Suprapubic skin (tissue), 4 donors: ENCODE data around the gene MLH3. TPM values are rescaled to one million over a fixed set of nuclear protein-coding genes. Genes with fewer than 3 reads are reported as not detected.

Source experiments
- DNase-seq, 2 donors: peaks; one replicate each; pipeline ENCODE4 v3.0.0-alpha.2; 2019; ENCODE audit warnings: low spot score in 2 of 2
- H3K27ac ChIP-seq: fragments of 200-600 bp; sonication (generic); one replicate; pipeline ENCODE4 v1.5.1; 2019
- H3K27me3 ChIP-seq: fragments of 200-600 bp; sonication (generic); one replicate; pipeline ENCODE4 v1.5.1; 2019
- H3K36me3 ChIP-seq: fragments of 200-600 bp; sonication (generic); one replicate; pipeline ENCODE4 v1.5.1; 2019
- H3K4me1 ChIP-seq: fragments of 200-600 bp; sonication (generic); one replicate; pipeline ENCODE4 v1.5.1; 2019
- H3K4me3 ChIP-seq: fragments of 200-600 bp; sonication (generic); one replicate; pipeline ENCODE4 v1.5.1; 2019; ENCODE audit warnings: mild to moderate bottlenecking
- H3K9me3 ChIP-seq: fragments of 200-600 bp; sonication (generic); one replicate; pipeline ENCODE4 v1.5.1; 2019
- CTCF ChIP-seq, 2 donors: fragments of 200-600 bp in 1 of 2; fragments of 450-650 bp in 1 of 2; sonication (generic) in 1 of 2; IDR thresholded peaks; one replicate each; pipeline ENCODE4 v1.5.1; 2016 to 2019; ENCODE audit warnings: antibody characterized with exemption in 2 of 2, mild to moderate bottlenecking in 1 of 2, moderate library complexity in 1 of 2
- EP300 ChIP-seq: sonication (generic); formaldehyde crosslinking; IDR thresholded peaks from one replicate; pipeline ENCODE4 v1.6.1; 2017; ENCODE audit warnings: antibody characterized with exemption
- POLR2A ChIP-seq, 2 donors: fragments of 450-650 bp; IDR thresholded peaks; one replicate each; pipeline ENCODE4 v1.6.1; 2017; ENCODE audit warnings: antibody characterized with exemption in 2 of 2, mild to moderate bottlenecking in 2 of 2, moderate library complexity in 2 of 2
- POLR2AphosphoS5 ChIP-seq, 3 donors: sonication (generic); formaldehyde crosslinking; IDR thresholded peaks; one replicate each; pipeline ENCODE4 v1.6.1; 2017; ENCODE audit warnings: antibody characterized with exemption in 3 of 3
- WGBS: methylation state at CpG from one replicate; pipeline ENCODE4 v1.1.5; 2018; 5-methylcytosine and 5-hydroxymethylcytosine counted together
- total RNA-seq, 4 donors: library from RNA; depleted of rRNA; stranded (reverse); fragments of >200 nt; gene quantifications; one replicate each; pipeline ENCODE4 v1.1.0, GENCODE V29; 2016

MLH3 gene
- total RNA-seq, 4 donors from 2014 or later: 8.6 to 27.0 (median 14.1) TPM

GRCh38 chr14:75060420-75060819 is 9.2 kb upstream of the MLH3 start:
- TF ChIP-seq POLR2AphosphoS5 (IDR thresholded peaks at IDR 0.05): no peak
- H3K27me3 ChIP-seq: no peaks in the 10 kb centered on the region
- no peak for DNase-seq
- 47% methylated on average over 2 of the region's 2 CpGs for WGBS
- no peaks in the 10 kb centered on the region for H3K9me3 ChIP-seq
- H3K27ac ChIP-seq: no peak overlapping the region
- no peak overlapping the region for H3K4me3 ChIP-seq
- no peaks in the 10 kb centered on the region for H3K36me3 ChIP-seq
- peaks cover 23% of the 10 kb centered on the region for H3K4me1 ChIP-seq

- Histone ChIP-seq H3K4me3 (no peak overlapping the region), H3K36me3 (no peaks in the 10 kb centered on the region), H3K27me3 (no peaks in the 10 kb centered on the region), H3K9me3 (no peaks in the 10 kb centered on the region), H3K4me1 (peaks cover 23% of the 10 kb centered on the region), H3K27ac (no peak overlapping the region)
- no peak for DNase-seq
- TF ChIP-seq EP300 (no peak), CTCF (IDR thresholded peaks at IDR 0.05) (no peak), POLR2A (IDR thresholded peaks at IDR 0.05) (no peak), POLR2AphosphoS5 (IDR thresholded peaks at IDR 0.05) (no peak)
- WGBS: 45% methylated on average over 2 of the region's 2 CpGs
Observed at GRCh38 chr14:75059642-75060041, 8.4 kb upstream of the MLH3 start.

GRCh38 chr14:75054421-75054820 is 3.2 kb upstream of the MLH3 start:
- TF ChIP-seq CTCF (IDR thresholded peaks at IDR 0.05) (no peak), EP300 (no peak), POLR2A (IDR thresholded peaks at IDR 0.05) (no peak), POLR2AphosphoS5 (IDR thresholded peaks at IDR 0.05) (no peak)
- 39% methylated on average over 1 of the region's 1 CpG for WGBS

GRCh38 chr14:75053396-75054291 is 2.4 kb upstream of the MLH3 start:
- Histone ChIP-seq H3K36me3 (no peaks in the 10 kb centered on the region), H3K27me3 (no peaks in the 10 kb centered on the region), H3K4me1 (peaks cover 39% of the 10 kb centered on the region), H3K4me3 (no peak overlapping the region), H3K27ac (peak overlapping the region; percentile 25), H3K9me3 (no peaks in the 10 kb centered on the region)
- no peak for TF ChIP-seq EP300
- no peak for TF ChIP-seq POLR2A (IDR thresholded peaks at IDR 0.05)
- TF ChIP-seq POLR2AphosphoS5 (IDR thresholded peaks at IDR 0.05): no peak
- WGBS: 60% methylated on average over 5 of the region's 5 CpGs
- DNase-seq: no peak

More at GRCh38 chr14:75054421-75054820, 3.2 kb upstream of the MLH3 start:
- Histone ChIP-seq H3K4me1 (peaks cover 32% of the 10 kb centered on the region), H3K27ac (no peak overlapping the region), H3K4me3 (no peak overlapping the region), H3K9me3 (no peaks in the 10 kb centered on the region), H3K27me3 (no peaks in the 10 kb centered on the region), H3K36me3 (no peaks in the 10 kb centered on the region)
- DNase-seq: no peak

- no peak for TF ChIP-seq CTCF (IDR thresholded peaks at IDR 0.05)
- no peak for TF ChIP-seq POLR2AphosphoS5 (IDR thresholded peaks at IDR 0.05)
- TF ChIP-seq POLR2A (IDR thresholded peaks at IDR 0.05): no peak
- no peak for TF ChIP-seq EP300
- WGBS: 32% methylated on average over 5 of the region's 5 CpGs
Observed at GRCh38 chr14:75051556-75051899, 261 bp upstream of the MLH3 start.

GRCh38 chr14:75049731-75050201 is 1.5 kb downstream of the MLH3 start:
- 67% methylated on average over 3 of the region's 3 CpGs for WGBS
- H3K27me3 ChIP-seq: no peaks in the 10 kb centered on the region
- TF ChIP-seq POLR2A (IDR thresholded peaks at IDR 0.05): no peak
- no peak for TF ChIP-seq EP300
- TF ChIP-seq POLR2AphosphoS5 (IDR thresholded peaks at IDR 0.05): peak in 1 of 3 donors; percentile 82
- no peaks in the 10 kb centered on the region for H3K36me3 ChIP-seq
- H3K9me3 ChIP-seq: no peaks in the 10 kb centered on the region
- peak overlapping the region; percentile 95 for H3K27ac ChIP-seq
- no peak for DNase-seq
- peaks cover 49% of the 10 kb centered on the region for H3K4me1 ChIP-seq
- no peak overlapping the region for H3K4me3 ChIP-seq

More at GRCh38 chr14:75051556-75051899, 261 bp upstream of the MLH3 start:
- peak overlapping the region; percentile 95 for H3K27ac ChIP-seq
- no peaks in the 10 kb centered on the region for H3K27me3 ChIP-seq
- peak overlapping the region; percentile 71 for H3K4me3 ChIP-seq
- no peak for DNase-seq
- H3K36me3 ChIP-seq: no peaks in the 10 kb centered on the region
- H3K4me1 ChIP-seq: peaks cover 49% of the 10 kb centered on the region
- H3K9me3 ChIP-seq: no peaks in the 10 kb centered on the region
